ENCODE results near the gene GNB1.

Gene GNB1

GRCh38 chr1:1903224-1903623 lies 12.3 kb upstream of the GNB1 start:
- no peak for TF ChIP-seq CTCF (IDR thresholded peaks at IDR 0.05; ENCODE audit: low read depth, low read length)
- no peak overlapping the region for H3K4me3 ChIP-seq (ENCODE audit: low read depth, low read length)

GRCh38 chr1:1901641-1902294 lies 10.9 kb upstream of the GNB1 start:
- H3K4me3 ChIP-seq (ENCODE audit: low read depth, low read length): no peak overlapping the region
- no peak for TF ChIP-seq CTCF (IDR thresholded peaks at IDR 0.05; ENCODE audit: low read depth, low read length)

- no peak for TF ChIP-seq CTCF (IDR thresholded peaks at IDR 0.05; ENCODE audit: low read depth, low read length)
- no peak overlapping the region for H3K4me3 ChIP-seq (ENCODE audit: low read depth, low read length)
Measured at GRCh38 chr1:1900883-1901640, 10.2 kb upstream of the GNB1 start.

DNA sequence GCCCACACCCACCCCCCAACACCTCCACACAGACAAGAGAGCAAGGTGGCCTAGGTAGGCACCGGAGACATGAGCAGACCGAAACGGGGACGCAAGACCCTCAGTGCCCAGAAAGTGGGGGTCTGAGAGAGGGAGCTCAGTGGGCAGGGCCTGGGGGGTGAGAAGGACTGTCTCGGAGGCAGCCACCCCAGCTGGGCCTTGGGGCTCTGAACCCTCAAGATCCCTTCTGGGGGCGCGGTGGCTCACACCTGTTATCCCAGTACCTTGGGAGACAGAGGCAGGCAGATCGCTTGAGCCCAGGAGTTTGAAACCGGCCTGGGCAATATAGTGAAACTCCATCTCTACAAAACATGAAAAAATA lies 9.1 kb upstream of the GNB1 start:
- H3K4me3 ChIP-seq (ENCODE audit: low read depth, low read length): no peak overlapping the region
- no peak for TF ChIP-seq CTCF (IDR thresholded peaks at IDR 0.05; ENCODE audit: low read depth, low read length)

GRCh38 chr1:1899266-1899966 lies 8.5 kb upstream of the GNB1 start:
- no peak overlapping the region for H3K4me3 ChIP-seq (ENCODE audit: low read depth, low read length)
- TF ChIP-seq CTCF (IDR thresholded peaks at IDR 0.05; ENCODE audit: low read depth, low read length): no peak

DNA sequence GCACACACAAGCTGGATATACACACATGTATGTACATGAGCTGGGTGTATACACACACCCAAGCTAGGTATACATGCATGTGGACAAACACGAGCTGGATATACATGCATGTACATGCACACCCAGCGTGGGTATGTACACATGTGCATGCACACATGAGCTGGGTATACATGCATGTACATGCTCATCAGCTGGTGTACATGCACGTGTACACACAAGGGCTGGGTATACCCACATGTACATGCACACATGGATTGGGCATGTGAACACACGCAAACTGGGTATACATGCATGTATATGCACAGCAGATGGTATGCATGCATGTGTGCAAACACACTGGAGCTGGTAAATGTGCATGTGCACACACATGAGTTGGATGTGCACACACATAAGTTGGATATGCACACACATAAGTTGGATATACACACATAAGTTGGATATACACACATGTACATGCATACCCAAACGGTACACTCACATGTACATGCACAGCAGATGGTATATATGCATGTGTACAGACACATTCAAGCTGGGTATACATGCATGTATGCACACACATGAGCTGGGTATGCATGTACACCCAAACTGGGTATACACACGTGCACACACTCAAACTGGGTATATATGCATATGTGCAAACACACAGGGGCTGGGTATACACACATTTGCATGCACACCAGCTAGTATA lies 7.5 kb upstream of the GNB1 start:
- no peak overlapping the region for H3K4me3 ChIP-seq (ENCODE audit: low read depth, low read length)
- TF ChIP-seq CTCF (IDR thresholded peaks at IDR 0.05; ENCODE audit: low read depth, low read length): no peak

All from WI38 (cell line).